HG03520 (cell line): ENCODE data around the gene SNRPD3.

Experiments used
- ATAC-seq: cut with Tn5 transposase; IDR thresholded peaks from one replicate; pipeline ENCODE4 v1.9.1; 2021; ENCODE audit warnings: mild to moderate bottlenecking, moderate library complexity; ENCODE audit not compliant: unreplicated experiment

Gene SNRPD3

DNA sequence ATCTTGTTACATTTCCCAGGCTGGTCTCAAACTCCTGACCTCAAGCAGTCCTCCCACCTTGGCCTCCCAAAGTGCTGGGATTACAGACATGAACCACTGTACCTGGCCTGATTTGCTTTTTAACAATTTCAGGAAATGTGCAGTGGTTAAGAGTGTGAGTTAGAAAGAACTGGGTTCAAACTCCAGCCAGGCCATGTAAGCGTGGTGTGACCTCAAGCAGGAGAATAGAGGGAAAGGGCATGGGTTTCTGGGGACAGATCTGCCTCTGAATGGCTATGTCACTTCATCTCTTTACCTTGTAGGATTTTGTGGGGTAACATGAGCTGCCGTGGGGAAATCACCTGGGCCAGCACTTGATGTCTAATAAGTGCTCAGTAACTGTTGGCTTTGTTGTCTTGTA is 9.3 kb downstream of the SNRPD3 start:
- no peak for ATAC-seq

DNA sequence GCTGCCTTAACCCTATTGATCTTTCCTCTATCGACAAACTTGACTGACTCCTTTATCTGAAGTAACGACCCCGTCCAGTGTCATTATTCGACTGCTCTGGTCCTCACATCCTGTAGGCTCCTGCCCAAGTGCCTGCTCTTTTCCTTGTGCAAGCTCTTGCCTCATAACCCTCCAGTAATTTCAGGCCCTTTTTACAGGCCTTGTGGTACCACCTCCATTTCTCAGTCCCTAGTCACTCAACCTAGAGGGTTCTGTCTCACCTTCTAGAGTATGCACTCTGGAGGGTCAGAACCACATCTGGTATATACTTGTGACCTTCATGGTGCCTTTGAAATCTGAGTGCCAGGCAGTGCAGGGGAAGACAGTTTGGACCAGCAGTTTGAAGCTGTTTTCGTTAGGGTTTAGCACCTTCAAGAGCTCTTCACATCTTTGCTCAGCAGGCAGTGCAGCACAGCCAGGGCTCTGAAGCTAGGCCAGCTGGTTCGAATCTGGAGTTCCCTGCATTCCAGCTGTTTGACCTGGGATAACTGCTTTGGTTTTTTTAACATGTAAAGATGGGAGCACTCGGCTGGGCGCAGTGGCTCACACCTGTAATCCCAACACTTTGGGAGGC is 11.2 kb downstream of the SNRPD3 start:
- no peak for ATAC-seq

DNA sequence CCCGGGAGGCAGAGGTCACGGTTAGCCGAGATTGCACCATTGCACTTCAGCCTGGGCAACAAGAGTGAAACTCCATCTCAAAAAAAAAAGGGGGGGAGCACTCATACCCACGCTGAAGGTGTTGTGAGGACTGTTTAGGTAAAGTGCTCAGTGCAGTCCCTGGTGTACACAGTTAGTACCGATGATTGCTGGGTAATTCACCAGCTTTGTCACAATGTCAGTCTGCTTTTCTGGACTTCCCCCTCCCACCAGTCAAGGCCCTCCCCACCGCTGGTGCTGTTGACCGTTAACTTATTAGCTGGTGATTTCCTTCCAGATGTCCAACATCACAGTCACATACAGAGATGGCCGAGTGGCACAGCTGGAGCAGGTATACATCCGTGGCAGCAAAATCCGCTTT is 11.9 kb downstream of the SNRPD3 start:
- ATAC-seq = no peak

DNA sequence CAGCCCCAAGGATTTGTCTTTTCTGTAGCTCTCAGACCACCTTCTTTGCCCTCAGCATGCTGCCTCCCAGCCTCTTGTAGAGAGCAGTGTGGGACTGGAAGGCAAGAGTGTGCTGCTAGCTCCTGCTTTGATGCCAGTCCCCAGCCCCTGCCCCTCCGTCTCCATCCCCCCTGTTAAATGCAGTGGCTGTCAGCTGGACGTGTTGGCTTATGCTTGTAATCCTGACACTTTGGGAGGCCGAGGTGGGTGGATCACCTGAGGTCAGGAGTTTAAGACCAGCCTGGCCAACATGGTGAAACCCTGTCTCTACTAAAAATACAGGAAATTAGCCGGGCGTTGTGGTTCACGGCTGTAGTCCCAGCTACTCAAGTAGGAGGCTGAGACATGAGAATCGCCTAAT is 15.5 kb downstream of the SNRPD3 start:
- ATAC-seq = no peak

DNA sequence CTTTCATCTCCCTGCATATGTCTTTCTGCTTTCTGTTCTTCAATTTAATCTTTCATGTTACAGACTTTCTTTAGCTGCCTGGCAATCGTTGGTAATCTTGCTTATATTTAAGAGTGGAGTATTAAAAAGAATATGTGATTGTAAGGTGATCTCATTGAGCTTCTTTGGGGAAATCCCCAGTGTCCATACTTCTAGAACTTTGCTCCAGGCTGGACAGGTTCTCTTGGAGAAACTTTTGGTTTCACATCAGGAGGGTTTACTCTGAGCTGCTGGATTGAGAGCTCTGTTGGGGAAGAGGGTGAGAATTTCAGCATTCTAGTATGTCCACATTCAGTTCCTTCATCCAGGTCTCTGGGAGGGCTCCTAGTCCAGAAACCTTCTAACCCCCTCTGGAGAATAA is 21.0 kb downstream of the SNRPD3 start:
- no peak for ATAC-seq

DNA sequence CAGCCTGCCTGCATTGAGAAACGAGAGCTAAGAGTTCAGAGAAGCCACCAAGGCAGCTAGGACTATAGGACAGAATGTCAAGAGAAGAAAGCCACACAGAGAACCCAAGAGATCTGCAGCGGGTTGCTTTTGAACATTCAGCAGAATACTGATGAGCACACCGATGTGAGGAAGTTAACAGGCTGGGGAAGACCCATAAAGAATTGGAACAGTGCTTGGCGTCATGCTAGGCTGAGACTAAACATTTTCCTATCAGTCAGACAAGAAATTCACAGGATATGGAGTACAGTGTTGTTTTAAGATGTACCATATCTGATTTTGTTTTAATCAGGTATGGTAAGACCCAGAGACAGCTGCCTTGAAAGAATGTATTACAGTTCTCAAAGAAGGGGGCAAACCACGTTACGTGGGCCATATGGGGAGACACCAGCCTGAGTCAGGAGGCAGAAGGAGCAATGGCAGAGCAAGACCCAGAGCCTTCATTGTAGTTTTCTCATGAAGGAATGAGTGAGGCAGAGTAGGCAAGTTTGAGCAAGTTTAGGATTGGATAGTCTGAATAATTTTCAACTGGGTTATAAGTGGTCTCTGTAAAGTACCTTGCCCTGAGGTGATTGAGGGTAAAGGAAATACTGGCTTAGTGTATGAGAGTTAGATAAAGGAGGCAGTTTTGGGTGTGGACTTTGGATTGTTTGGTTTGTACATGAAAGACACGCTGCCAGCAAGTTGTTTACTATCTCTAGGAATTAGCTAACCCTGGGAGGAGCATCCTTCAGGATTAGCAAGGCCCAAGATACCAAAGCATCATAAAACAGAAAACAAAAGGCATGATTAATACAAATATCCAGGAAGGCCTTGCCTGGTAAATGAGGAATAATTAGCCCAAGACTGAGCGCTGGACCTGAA is 22.8 kb downstream of the SNRPD3 start:
- ATAC-seq = no peak

DNA sequence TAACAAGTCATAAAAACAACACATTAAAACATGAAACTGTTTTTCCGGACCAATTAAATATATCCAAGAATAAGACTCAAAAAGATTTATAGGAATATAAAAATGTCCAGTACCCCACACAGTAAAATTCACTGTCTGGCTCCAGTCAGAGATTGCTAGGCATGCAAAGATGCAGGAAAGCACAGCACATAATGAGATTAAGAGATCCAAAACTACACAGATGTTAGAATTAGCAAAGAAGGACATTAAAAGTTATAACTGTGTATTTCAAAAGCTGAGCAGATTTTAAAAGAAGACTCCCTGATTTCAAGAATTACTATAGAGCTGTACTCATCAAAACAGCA is 23.4 kb downstream of the SNRPD3 start:
- ATAC-seq = no peak

DNA sequence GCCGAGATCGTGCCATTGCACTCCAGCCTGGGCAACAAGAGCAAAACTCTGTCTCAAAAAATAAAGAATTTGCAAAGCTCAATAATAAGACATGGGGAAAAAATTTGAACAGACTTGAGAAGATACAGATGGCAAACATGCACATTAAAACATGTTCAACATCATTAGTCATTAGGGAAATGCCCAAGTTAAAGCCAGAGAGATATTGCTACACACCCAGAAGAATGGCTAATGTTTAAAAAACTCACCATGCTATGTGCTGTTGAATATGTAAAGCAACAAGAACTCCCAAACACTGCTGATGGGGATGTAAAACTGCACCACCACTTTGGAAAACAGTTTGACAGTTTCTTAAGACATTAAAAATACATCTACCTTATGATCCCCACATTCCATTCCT is 24.5 kb downstream of the SNRPD3 start:
- no peak for ATAC-seq

DNA sequence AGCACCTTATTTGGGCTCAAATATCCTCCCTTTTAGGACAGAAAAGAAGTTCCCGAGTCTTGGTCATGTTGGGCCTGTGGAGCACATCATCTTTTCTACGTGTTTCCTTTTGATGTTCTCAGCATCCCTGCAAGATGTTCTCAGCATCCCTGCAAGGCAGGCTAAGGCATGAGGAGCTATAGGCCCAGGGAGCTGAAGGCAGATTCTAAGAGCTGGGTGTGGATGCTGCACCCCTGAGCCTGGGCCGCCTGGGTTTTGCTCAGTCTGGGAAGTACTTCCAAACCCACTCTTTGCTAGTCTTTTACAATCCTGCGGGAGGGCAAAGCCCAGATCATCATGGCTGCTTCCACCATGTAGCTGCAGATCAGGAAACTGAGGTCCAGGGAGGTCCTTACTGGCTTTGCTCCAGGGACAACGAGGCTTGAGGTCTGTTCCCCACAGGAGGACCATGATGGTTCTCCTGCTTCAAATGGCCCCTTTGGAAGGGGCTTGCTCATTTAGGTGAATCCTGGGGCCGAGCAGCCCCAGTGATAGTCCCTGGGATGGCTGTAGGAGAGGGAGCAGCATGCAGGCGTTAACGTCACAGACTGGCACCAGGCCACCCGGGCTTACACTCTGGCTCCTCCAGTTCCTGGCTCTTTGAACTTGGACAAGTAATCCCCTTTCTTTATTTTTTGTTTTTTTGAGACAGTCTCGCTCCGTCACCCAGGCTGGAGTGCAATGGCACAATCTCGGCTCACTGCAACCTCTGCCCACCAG is 26.4 kb downstream of the SNRPD3 start:
- ATAC-seq = no peak

DNA sequence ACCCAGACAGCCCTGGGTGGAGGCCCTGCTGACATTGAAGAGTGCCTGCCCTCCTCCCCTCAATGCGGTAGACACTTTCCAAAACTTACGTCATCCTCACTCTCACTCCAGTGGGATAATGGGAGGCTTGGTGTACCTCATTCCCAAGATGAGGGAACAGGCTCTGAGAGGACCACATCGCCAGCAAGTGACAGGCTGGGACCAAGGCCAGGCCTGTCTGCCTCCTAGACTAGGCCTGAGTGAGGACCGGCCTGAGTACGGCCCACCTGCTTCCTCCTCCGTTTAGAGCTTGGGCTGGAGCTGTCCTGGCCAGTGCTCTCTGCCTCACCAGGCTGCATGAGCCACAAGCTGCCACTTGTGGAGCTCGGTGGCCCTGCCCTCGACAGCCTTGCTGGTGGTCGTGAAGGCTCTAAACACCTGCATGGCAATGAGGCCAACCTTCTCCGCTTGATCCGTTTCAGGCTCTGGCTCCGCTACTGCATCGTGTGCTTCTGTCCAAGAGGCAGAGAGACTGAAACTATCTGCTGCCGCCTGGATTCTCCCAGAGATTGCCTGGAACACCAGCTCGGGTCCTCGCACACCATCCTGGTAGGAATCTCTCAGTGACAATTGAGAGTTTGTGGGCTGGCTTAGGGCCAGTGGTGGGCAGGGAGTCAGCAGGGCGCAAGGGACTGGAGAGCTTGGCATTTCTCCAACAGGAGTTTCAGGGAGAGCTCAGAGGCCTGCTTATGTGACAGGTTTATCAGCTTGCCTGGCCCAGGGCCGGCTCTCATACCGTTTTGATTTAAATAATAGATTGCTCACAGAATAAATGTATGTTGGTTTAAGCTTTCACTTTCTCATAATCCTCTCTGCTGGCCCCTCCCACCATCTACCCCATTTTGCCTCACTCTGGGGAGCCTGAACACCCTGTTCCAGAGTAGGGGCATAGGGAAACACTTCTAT is 27.7 kb downstream of the SNRPD3 start:
- ATAC-seq = no peak

DNA sequence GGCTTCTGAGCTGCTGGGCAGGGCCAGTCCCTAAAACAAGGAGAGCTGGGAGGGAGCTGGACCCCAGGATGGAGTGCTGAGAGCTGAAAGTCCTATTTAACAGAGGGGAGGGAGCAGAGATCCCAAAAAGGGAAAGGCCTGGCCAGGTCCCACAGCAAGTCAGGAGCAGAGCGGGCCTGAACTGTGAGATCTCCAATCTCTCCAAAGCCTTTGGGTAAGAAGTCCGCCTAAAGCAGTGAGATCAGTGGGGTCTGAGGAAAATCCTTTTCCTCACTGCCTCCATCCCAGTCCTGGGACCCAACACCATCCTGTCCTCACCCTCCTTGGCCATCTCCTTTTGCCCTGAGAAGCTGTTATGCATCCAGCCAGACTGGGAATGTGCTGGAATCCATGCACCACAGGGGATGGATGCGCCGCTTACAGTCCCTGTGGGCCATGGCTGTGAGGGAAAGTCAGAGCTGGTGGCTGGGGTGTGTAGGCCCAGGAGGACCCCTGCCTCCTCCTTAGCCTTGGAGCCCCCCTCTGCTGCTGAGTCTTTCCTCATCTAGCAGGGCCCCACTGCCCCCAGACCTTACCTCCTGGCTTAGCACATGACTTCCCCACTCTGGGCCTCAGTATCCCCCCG is 28.5 kb downstream of the SNRPD3 start:
- no peak for ATAC-seq

DNA sequence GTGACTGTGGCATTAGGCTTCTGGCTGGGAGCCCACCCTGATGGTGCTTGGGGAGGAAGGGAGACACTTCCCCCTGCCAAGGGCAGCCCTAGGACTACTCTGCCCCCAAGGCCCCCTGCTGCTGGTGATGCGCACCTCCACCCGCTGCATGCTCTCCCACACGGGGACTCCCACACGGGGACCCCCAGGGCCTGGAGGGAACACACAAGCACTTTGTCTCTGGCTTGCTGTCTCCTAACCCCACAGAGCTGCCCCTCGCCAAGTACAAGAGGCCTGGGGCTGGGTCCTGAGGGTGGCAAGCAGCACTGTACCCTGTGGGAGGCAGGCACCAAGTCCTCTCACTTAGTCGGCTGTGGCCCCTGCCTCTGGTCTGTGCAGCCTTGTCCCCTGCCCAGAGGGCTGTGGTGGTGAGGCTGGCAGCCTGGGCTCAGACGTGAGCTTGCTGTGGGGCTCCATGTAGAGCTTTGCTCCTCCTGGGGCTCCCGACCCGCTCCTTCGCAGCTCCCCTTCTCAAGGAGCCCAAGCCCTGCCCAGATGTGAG is 29.1 kb downstream of the SNRPD3 start:
- ATAC-seq = no peak

DNA sequence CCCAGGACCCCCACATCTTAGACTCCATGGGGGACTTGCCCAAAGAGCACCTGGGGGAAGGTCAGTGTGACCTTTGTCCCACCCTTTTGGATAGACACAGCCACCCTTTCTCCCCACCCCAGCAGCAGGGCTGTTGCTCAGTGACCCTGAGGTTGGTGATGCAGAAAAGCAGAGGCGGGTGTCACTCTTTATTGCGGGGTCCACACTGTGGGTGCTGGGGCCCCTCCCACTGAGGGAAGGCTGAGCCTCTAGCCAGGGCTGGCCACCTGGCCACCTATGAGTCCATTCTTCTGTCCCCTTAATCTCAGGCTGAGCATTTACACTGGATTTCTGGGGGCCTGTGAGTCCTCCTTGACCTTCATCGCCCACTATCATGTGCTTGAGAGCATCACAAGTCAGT is 29.7 kb downstream of the SNRPD3 start:
- no peak for ATAC-seq

DNA sequence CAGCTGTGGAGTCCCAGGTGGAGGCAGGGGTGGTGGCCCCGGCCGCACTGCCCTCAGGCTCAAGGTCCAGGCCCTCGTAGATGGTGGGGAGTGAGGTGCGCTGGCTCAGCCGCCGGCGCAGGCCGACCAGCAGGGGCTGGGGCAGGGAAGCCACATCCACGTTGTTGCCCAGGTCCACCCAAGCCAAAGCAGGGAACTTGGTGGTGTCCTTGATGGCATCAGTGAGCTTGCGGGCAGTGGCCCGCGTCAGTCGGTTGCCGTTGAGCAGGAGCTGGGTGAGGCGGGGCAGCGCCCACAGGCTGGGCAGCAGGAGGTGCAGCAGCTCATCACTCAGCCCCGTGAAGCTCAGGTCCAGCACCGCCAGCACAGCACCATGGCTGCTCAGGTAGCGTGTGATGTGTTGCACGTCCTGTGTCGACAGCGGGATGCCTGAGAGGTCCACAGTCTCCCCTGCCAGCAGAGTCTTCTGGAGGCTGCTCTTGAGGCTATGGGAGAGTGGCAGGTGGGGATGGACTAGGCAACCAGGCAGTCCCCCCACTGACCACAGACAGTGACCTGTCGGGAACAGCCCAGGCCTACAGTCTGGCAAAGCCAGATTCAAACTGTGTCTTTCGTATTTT is 30.2 kb downstream of the SNRPD3 start:
- ATAC-seq = no peak

DNA sequence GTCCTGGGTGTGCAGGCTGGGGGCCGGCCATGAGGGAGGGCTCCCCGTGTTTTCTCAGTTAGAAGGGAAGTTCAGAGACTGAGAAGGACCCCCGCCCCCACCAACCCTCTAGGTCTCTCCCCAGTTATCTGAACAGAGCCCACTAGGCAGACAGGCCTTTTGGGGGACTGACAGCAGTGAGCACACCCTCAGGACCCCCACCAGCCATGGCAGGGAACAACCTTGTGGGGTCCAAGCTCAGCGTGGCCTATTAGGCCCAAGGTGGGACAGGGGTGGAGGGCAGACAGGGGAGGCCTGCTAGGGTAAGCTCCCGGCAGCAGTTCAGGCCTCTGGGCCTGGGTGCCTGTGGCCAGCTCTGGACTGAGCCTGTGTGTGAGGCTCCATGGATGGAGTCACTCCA is 31.5 kb downstream of the SNRPD3 start:
- no peak for ATAC-seq

DNA sequence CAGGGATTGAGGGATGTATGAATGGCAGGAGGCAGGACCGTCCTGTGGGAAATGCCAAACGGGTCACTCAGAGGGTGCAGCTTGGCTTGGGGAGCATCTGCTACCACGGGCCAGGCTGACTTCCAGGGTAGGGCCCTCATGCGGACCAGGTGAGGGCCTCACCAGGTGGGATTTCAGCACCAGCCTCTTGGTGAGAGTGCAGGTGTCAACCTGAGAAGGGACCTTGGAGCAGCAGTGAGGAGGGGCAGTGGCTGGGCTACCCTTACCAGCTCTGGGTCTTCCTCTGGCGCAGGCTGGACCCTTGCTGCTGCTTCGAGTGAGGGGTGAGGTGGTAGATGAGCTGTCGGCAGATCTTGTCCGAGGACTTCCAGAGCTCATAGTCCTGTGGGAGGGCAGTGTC is 32.1 kb downstream of the SNRPD3 start:
- ATAC-seq = no peak

DNA sequence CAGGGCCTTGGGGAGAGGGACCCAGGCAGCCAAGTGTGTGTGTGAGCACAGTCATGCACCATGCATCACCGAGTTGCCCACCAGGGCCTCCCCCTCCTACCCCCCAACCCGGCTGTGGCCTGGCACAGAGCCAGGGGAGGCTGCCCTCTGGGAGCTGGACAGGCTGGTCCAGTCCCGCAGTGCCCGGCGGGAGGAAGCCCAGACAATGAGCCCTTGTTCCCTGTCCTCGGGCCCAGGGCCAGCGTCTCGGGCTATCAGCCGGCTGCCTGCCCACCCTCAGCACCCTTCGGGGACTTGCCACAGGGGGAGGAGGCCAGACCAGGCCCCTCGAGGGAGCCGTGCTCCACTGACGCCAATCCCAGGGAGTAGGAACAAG is 32.6 kb downstream of the SNRPD3 start:
- no peak for ATAC-seq

DNA sequence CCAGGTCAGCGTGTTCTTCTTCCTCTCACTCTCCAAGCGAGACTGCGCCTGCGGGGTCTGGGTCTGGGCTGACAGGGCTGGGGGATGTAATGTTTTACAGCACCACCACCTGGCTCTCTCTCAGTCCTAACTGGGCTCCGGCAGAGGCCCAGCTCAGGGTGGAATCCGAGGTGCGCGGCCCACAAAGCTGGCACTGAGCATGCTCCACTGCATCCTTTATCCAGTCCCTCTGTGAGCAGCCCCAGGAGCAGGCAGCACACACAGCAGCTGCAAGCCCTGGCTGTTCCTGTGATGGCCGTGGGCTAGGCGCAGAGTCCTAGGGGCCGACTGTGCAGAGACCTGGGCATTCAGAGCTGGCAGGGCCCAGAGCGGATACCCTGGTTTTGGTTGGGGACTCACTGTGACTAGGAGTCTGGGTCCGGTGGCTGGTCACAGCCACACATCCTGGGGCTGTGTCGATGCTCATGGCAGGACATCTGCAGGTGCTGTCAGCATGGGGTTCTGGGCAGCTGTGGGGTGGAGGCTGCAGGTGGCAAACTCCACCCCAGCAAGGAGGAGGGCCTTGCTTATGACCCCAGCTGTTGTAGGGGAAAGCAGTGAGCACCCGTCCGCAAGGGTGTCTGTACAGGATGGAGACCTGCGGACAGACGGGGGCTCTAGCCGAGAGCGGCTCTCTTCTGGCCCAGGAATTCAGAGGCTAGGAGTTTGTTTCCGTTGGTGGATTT is 33.1 kb downstream of the SNRPD3 start:
- ATAC-seq = no peak

DNA sequence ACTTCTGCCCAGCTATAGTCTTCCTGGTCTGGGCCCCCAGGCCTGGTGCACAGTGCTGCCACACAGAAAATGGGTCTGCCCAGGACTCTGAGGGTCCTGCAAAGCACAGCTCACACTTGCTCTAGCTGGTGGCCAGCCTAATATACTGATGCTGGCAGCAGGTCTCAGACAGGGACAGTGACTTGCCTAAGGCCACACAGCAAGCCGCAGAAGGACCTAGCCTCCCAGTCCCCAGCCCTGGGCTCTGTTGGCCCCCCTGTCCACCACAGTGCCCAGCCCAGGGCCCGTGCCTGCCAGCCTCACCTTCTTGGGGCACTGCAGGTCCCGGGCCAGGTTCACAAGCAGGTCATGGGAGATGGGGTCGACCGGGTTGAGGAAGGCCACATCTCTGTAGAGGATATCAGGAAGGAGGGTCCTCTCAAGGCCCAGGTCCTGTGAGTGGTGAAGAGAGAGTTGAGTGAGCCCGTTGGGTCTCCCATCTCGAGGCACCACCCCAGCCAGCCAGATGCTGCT is 33.8 kb downstream of the SNRPD3 start:
- no peak for ATAC-seq
